Karpas-422 (cell line): ENCODE measurements around the gene PLOD3. TPM values are rescaled to one million over a fixed set of nuclear protein-coding genes. Genes with fewer than 3 reads are reported as not detected.
A peak's percentile ranks its signal among the peaks of the same experiment; 100 is the strongest.
"Not testable (repeated sequence)": the region's sequence is repeated elsewhere in the genome, so short reads cannot be mapped to it uniquely, and the experiment has no call there.

Source experiments
- DNase-seq: peaks from one replicate; pipeline ENCODE4 v3.0.0-alpha.2; 2015
- H2AFZ ChIP-seq: fragments of 200-600 bp; sonication (generic); 2 replicates; pipeline ENCODE4 v1.6.1; 2014; ENCODE audit warnings: antibody characterized with exemption, low read length, mixed read lengths
- H3K27ac ChIP-seq: fragments of 200-600 bp; sonication (generic); 2 replicates; pipeline ENCODE4 v1.5.1; 2014; ENCODE audit warnings: mild to moderate bottlenecking, low read length, moderate library complexity
- H3K27me3 ChIP-seq: fragments of 200-600 bp; sonication (generic); 2 replicates; pipeline ENCODE4 v1.6.1; 2014; ENCODE audit warnings: low read length, mixed read lengths
- H3K36me3 ChIP-seq: fragments of 200-600 bp; sonication (generic); 2 replicates; pipeline ENCODE4 v1.6.1; 2014; ENCODE audit warnings: low read length, mixed read lengths; ENCODE audit not compliant: insufficient read depth
- H3K4me1 ChIP-seq: fragments of 200-600 bp; sonication (generic); 2 replicates; pipeline ENCODE4 v1.6.1; 2014; ENCODE audit warnings: mild to moderate bottlenecking, low read length, mixed read lengths
- H3K4me2 ChIP-seq: fragments of 200-600 bp; sonication (generic); 2 replicates; pipeline ENCODE4 v1.6.1; 2014; ENCODE audit warnings: low read length, low read depth, mild to moderate bottlenecking; ENCODE audit not compliant: poor library complexity, severe bottlenecking
- H3K4me3 ChIP-seq: fragments of 200-600 bp; sonication (generic); 2 replicates; pipeline ENCODE4 v1.5.1; 2014; ENCODE audit warnings: mild to moderate bottlenecking, antibody characterized with exemption, low read length, mixed read lengths
- H3K79me2 ChIP-seq: fragments of 200-600 bp; sonication (generic); 2 replicates; pipeline ENCODE4 v1.6.1; 2014; ENCODE audit warnings: mild to moderate bottlenecking, low read length, mixed read lengths
- H3K9ac ChIP-seq: fragments of 200-600 bp; sonication (generic); 2 replicates; pipeline ENCODE4 v1.6.0; 2014; ENCODE audit warnings: low read length
- H3K9me2 ChIP-seq: fragments of 200-600 bp; sonication (generic), shearing (Covaris generic); replicated peaks from 2 replicates; pipeline ENCODE4 v1.6.0; 2014; ENCODE audit warnings: mild to moderate bottlenecking, low read length, moderate library complexity; ENCODE audit not compliant: insufficient read depth
- H3K9me3 ChIP-seq: fragments of 300-700, 200-600 bp; sonication (generic); 2 replicates; pipeline ENCODE4 v1.6.1; 2014; ENCODE audit warnings: low read length, mixed read lengths
- H4K20me1 ChIP-seq: fragments of 200-600 bp; sonication (generic); 2 replicates; pipeline ENCODE4 v1.6.1; 2014; ENCODE audit warnings: mild to moderate bottlenecking, antibody characterized with exemption, low read length, low read depth; ENCODE audit not compliant: insufficient read depth
- total RNA-seq: library from RNA; depleted of rRNA; stranded (reverse); fragments of >200 nt; shearing (Covaris generic); gene quantifications from 2 replicates; pipeline ENCODE4 v1.2.3, GENCODE V29; 2014; ENCODE audit warnings: low replicate concordance; rRNA removed

Gene PLOD3
- 11.1 and 20.5 TPM in 2 replicates for total RNA-seq

DNA sequence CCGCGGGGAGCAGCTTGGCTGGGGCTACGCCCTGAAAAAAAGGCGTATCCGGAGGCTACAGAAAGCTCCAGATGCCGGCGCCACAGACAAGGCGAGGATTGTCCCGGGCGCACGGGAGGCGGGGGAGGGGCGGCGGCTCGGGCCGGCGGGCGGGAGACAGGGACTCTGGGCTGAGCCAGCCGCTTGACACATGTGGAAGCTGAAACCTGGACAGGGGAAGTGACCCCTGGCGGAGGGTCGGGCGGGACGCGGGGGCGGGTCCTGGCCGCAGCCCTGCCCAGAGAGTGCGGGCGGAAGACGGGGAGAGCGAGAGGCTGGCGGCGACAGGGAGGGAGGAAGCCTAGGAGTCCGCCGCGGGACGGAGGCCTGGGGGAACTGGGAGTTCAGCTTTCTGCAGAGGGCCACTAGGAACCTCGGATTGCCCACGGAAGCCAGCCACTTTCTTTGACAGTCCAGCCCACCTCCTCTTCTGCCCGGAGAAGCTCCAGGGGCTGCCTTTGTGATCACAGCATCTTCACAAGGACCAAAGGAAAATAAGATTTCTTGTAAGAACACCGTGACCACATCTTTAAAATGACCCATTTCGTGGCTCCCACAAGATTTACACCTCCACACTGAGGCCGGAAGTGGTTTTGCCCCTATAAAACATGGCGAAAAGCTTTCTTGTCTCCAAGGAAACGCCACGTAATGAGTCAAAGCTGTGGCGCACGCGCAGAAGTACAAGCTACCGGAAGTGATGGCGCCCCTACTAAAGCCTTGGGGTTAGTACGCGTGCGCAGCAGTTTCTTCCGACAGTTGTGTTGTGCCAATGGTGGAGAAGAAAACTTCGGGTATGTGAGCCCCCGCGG, at the start of gene PLOD3, which contains the start of gene ZNHIT1:
Gene PLOD3, minus strand, starts transcription at position 194 of the 848 bp plus-strand sequence. CDS start 307 bp downstream, outside the sequence.
Gene ZNHIT1, plus strand, starts transcription at position 778 of the 848 bp plus-strand sequence. Its CDS starts 31 bp downstream, at position 809.
- Histone ChIP-seq H3K36me3 (no peaks in the 10 kb centered on the region), H2AFZ (peak within 1 kb of the TSS; percentile 85), H3K27ac (peak within 1 kb of the TSS; percentile 56), H4K20me1 (no peaks in the 10 kb centered on the region), H3K4me1 (peaks cover 21% of the 10 kb centered on the region), H3K9me3 (no peaks in the 10 kb centered on the region), H3K27me3 (no peaks in the 10 kb centered on the region), H3K4me2 (peak within 1 kb of the TSS; percentile 99), H3K9ac (peak within 1 kb of the TSS; percentile 86), H3K4me3 (peak within 1 kb of the TSS; percentile 83), H3K79me2 (peaks cover 54% of the 10 kb centered on the region), H3K9me2 (no peaks in the 10 kb centered on the region)
- peak; percentile 99 for DNase-seq

DNA sequence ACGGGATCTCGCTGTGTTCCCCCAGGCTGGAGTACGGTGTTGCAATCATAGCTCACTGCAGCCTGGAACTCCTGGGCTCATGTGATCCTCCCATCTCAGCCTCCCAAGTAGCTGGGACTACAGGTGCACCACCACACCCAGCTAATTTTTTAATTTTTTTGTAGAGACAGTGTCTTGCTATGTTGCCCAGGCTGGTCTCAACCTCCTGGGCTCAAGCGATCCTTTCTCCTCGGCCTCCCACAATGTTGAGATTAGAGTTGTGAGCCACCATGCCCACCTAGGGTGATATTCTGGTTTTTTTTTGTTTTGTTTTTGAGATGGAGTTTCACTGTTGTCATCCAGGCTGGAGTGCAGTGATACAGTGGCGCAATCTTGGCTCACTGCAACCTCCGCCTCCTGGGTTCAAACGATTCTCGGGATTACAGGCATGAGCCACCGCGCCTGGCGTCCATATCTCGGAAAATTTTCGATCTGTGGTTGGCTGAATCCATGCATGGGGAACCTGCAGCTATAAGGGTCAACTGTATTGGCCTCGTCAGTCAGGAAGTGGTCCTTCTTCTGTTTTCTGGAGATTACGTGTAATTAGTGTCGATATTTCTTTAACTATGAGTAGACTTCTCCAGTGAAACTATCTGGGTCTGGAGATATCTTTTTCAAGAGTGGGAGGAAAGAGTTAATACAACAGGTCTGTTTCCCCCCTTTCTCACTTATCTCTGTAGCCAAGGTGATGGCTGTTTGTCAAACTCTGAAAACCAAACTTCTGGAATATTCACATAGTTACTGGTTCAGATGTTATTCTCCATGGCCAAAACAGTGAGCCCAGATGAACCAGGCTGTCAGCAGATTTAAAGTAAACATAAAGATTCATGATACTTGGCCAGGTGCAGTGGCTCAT, 48.5 kb upstream of the PLOD3 start:
- Histone ChIP-seq H3K9ac (no peak overlapping the region), H3K4me1 (no peaks in the 10 kb centered on the region), H3K9me3 (no peaks in the 10 kb centered on the region), H2AFZ (no peak overlapping the region), H3K4me2 (no peak overlapping the region), H3K27me3 (no peaks in the 10 kb centered on the region), H3K9me2 (no peaks in the 10 kb centered on the region), H3K4me3 (no peak overlapping the region), H4K20me1 (no peaks in the 10 kb centered on the region), H3K79me2 (no peaks in the 10 kb centered on the region), H3K27ac (no peak overlapping the region), H3K36me3 (no peaks in the 10 kb centered on the region)
- DNase-seq: no peak

GRCh38 chr7:101264102-101264706, 46.8 kb upstream of the PLOD3 start:
- H3K27ac ChIP-seq, H3K4me3 ChIP-seq: not testable (repeated sequence)

GRCh38 chr7:101258243-101258731, 40.9 kb upstream of the PLOD3 start:
- Histone ChIP-seq H3K4me2 (no peak overlapping the region), H3K9me2 (no peaks in the 10 kb centered on the region)
- no peak for DNase-seq

More at GRCh38 chr7:101264102-101264706, 46.8 kb upstream of the PLOD3 start:
- DNase-seq, H3K4me1 ChIP-seq, H2AFZ ChIP-seq, H3K9ac ChIP-seq, H3K4me2 ChIP-seq, H4K20me1 ChIP-seq, H3K9me3 ChIP-seq, H3K79me2 ChIP-seq, H3K9me2 ChIP-seq, H3K27me3 ChIP-seq, H3K36me3 ChIP-seq: not testable (repeated sequence)

DNA sequence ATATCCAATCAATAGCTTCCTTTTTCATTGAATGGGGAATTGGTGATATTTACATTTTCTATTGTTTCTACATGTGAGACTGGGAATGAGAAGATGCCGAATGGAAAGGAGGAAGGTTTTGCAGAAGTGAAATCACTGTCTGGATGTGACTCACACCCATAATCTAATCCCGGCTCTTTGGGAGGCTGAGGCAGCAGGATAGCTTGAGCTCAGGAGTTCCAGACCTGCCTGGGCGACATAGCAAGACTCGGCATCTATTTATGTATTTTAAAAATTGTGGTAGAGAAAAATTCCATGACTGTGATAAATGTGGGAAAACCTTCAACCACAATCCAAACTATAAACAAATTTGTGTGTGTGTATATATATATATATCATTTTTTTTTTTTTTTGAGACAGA, 38.4 kb upstream of the PLOD3 start:
- Histone ChIP-seq H3K9ac (no peak overlapping the region), H3K27ac (no peak overlapping the region), H4K20me1 (no peaks in the 10 kb centered on the region; the same call in 1 of the 2 replicates), H3K4me2 (no peak overlapping the region), H3K4me1 (peaks cover 13% of the 10 kb centered on the region), H2AFZ (no peak overlapping the region), H3K4me3 (no peak overlapping the region), H3K9me2 (no peaks in the 10 kb centered on the region), H3K9me3 (no peaks in the 10 kb centered on the region), H3K36me3 (no peaks in the 10 kb centered on the region), H3K79me2 (peaks cover 13% of the 10 kb centered on the region), H3K27me3 (no peaks in the 10 kb centered on the region)
- DNase-seq: no peak

More at GRCh38 chr7:101258243-101258731, 40.9 kb upstream of the PLOD3 start:
- Histone ChIP-seq H3K9ac (no peak overlapping the region), H2AFZ (no peak overlapping the region), H3K27ac (no peak overlapping the region), H3K27me3 (no peaks in the 10 kb centered on the region), H3K9me3 (no peaks in the 10 kb centered on the region), H3K79me2 (no peaks in the 10 kb centered on the region), H4K20me1 (no peaks in the 10 kb centered on the region), H3K4me1 (no peaks in the 10 kb centered on the region), H3K36me3 (no peaks in the 10 kb centered on the region), H3K4me3 (no peak overlapping the region)

DNA sequence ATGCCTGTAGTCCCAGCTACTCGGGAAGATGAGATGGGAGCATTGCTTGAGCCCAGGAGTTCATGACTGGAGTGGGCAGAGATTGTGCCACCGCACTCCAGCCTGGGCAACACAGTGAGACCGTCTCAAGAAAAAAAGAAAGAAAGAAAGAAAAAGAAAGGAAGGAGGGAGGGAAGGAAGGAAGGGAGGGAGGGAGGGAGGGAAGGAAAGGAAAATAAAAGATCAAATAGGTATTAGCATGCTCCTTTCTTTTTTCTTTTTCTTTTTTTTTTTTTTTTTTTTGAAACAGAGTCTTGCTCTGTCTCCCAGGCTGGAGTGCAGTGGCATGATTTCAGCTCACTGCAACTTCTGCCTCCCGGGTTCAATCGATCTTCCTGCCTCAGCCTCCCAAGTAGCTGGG, 35.8 kb upstream of the PLOD3 start:
- H3K27ac ChIP-seq: not testable (repeated sequence)
- H3K4me2 ChIP-seq: peak overlapping the region; percentile 59

DNA sequence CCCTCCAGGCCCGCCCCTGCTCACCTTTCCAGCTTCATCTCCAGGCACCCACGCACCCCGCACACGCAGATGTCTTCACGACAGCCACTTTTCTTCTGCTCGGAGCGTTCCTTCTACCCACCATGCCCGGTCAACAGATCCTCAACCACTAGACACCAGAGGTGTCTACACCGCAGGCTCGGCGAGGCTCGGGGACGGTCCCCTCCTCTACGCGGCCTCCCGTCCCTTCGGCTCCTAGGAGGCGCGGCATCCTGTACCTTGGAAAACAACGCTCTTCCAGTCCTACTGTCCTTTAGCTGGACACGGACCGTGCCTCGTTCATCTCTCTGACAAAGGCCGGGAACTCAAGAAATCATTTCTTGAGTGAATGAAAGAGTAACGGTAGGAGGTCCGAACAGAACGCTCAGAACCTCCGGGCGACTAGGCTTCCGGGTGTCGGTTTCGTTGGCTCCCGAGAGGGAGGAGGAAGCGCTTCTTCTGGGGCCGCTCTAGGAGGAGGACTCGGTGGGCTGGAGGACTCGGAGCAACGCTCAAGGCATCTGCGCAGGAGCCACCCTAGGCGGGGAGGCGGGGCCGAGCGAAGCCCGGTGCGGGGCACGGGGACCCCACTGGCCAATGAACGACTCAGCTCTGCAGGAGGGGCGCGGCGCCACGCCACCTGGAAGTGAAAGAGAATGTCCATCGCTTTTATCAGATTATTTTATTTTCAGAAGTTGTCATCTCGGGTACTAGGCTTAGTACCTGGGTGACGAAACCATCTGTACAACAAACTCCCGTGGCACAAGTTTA, 34.7 kb upstream of the PLOD3 start:
- Histone ChIP-seq H4K20me1 (peaks cover 5% of the 10 kb centered on the region), H3K9me3 (no peaks in the 10 kb centered on the region), H3K9me2 (no peaks in the 10 kb centered on the region), H3K79me2 (peaks cover 40% of the 10 kb centered on the region), H3K9ac (peak overlapping the region; percentile 90), H2AFZ (peak overlapping the region; percentile 64), H3K36me3 (peaks cover 11% of the 10 kb centered on the region), H3K4me2 (peak overlapping the region; percentile 97), H3K4me1 (peaks cover 20% of the 10 kb centered on the region), H3K27ac (no peak overlapping the region), H3K4me3 (peak overlapping the region; percentile 91), H3K27me3 (no peaks in the 10 kb centered on the region)
- DNase-seq: peak; percentile 99

More for the DNA sequence above, 35.8 kb upstream of the PLOD3 start:
- not testable (repeated sequence) for H3K9me3 ChIP-seq, H3K36me3 ChIP-seq, H2AFZ ChIP-seq, H3K4me3 ChIP-seq, H3K27me3 ChIP-seq, H3K9me2 ChIP-seq, H4K20me1 ChIP-seq, DNase-seq
- peaks cover 20% of the 10 kb centered on the region for H3K4me1 ChIP-seq
- H3K79me2 ChIP-seq: peaks cover 34% of the 10 kb centered on the region
- H3K9ac ChIP-seq: peak overlapping the region; percentile 55; the same call in 1 of the 2 replicates
